ENCODE measurements around the gene EDN3.

Gene EDN3

GRCh38 chr20:59365611-59366285, 65.3 kb downstream of the EDN3 start:
- no peak for DNase-seq (ENCODE audit: low spot score)

- no peak for DNase-seq (ENCODE audit: low spot score)
Observed at GRCh38 chr20:59371431-59371830, 71.0 kb downstream of the EDN3 start.

- DNase-seq (ENCODE audit: low spot score): no peak
Observed at GRCh38 chr20:59374261-59374660, 73.8 kb downstream of the EDN3 start.

- no peak for DNase-seq (ENCODE audit: low spot score)
Observed at GRCh38 chr20:59375541-59375940, 75.1 kb downstream of the EDN3 start.

Measured in HuH-7 (cell line).